A549 (cell line): Measurements from ENCODE around the gene ZDHHC19. TPM values are rescaled to one million over a fixed set of nuclear protein-coding genes. Genes with fewer than 3 reads are reported as not detected.

Experiments
- ATAC-seq, 2 experiments: fragments of 200-7000 bp in 1 of 2; fragments of >200 bp in 1 of 2; cut with Nextera tagmentation in 1 of 2; cut with Tn5 transposase in 1 of 2; 3 replicates each; pipeline versions ENCODE4 v1.8.0 to v1.9.1; 2018 to 2020; ENCODE audit warnings: mild to moderate bottlenecking in 1 of 2, moderate library complexity in 1 of 2
- CTCF ChIA-PET: fragments of 300-600 bp; sonication (Branson Sonifier 250); formaldehyde crosslinking; extraction: SDS; loops from one replicate; lab custom pipeline; 2021; ENCODE audit warnings: antibody characterized with exemption, inconsistent platforms; lab: Yijun Ruan, JAX
- POLR2A ChIA-PET: fragments of 350-600 bp; formaldehyde crosslinking; extraction: SDS; loops from one replicate; lab custom pipeline; 2021; ENCODE audit warnings: antibody characterized with exemption, inconsistent platforms; lab: Yijun Ruan, JAX
- DNase-seq, 2 experiments: peaks; one replicate each; pipeline versions ENCODE4 v3.0.0 to v3.0.0-alpha.2; 2011 to 2016; ENCODE audit warnings: low read depth in 1 of 2, low spot score in 1 of 2
- FAIRE-seq: peaks from 2 replicates; lab custom pipeline; 2011; peaks lifted over from hg19 to GRCh38; lab: Jason Lieb, UNC
- H3K27ac ChIP-seq, 2 experiments: fragments of >200 bp; sonication (Bioruptor Twin); formaldehyde crosslinking; 3 replicates each; pipeline ENCODE4 v1.5.1; 2016 to 2017
- H3K4me1 ChIP-seq: fragments of >200 bp; sonication (Bioruptor Twin); formaldehyde crosslinking; 3 replicates; pipeline ENCODE4 v1.6.1; 2016
- H3K4me2 ChIP-seq: fragments of >200 bp; sonication (Bioruptor Twin); formaldehyde crosslinking; 3 replicates; pipeline ENCODE4 v1.6.1; 2016
- H3K4me3 ChIP-seq: fragments of >200 bp; sonication (Bioruptor Twin); formaldehyde crosslinking; 3 replicates; pipeline ENCODE4 v1.5.1; 2016
- H3K9me3 ChIP-seq: fragments of >200 bp; sonication (Bioruptor Twin); formaldehyde crosslinking; 3 replicates; pipeline ENCODE4 v1.6.1; 2016
- CHD4 ChIP-seq: fragments of 200-600 bp; sonication (generic); IDR thresholded peaks from 2 replicates; pipeline ENCODE4 v1.6.1; 2016; ENCODE audit warnings: antibody characterized with exemption, mild to moderate bottlenecking, borderline replicate concordance
- EHF ChIP-seq: fragments of 250-450 bp; sonication (Bioruptor Pico); IDR thresholded peaks from 2 replicates; pipeline ENCODE4 v1.5.0; 2020; ENCODE audit warnings: mild to moderate bottlenecking
- EHMT2 ChIP-seq: fragments of 200-600 bp; sonication (generic); IDR thresholded peaks from 2 replicates; pipeline ENCODE4 v1.6.1; 2016; ENCODE audit warnings: antibody characterized with exemption, low read depth, mild to moderate bottlenecking, moderate library complexity
- EP300 ChIP-seq, 2 experiments: fragments of >200 bp; sonication (Bioruptor Twin); formaldehyde crosslinking; IDR thresholded peaks; 2 replicates in 1 of 2; 3 replicates in 1 of 2; pipeline ENCODE4 v1.6.1; 2016 to 2017
- GATA3 ChIP-seq: IDR thresholded peaks from 2 replicates; pipeline ENCODE4 v1.6.1; 2012; ENCODE audit warnings: borderline replicate concordance
- JUN ChIP-seq, 2 experiments: fragments of >200 bp; sonication (Bioruptor Twin); formaldehyde crosslinking; IDR thresholded peaks; 2 replicates in 1 of 2; 3 replicates in 1 of 2; pipeline ENCODE4 v1.6.1; 2016 to 2017
- MAFK ChIP-seq: fragments of 450-650 bp; IDR thresholded peaks from 2 replicates; pipeline ENCODE4 v1.6.1; 2014; ENCODE audit not compliant: partially characterized antibody
- MYC ChIP-seq: IDR thresholded peaks from 2 replicates; pipeline ENCODE4 v1.6.1; 2012; ENCODE audit warnings: mild to moderate bottlenecking, inconsistent platforms, low read length, improper control_type of control experiment, borderline replicate concordance
- NFE2L2 ChIP-seq: fragments of 150-350 bp; conservative IDR thresholded peaks from 2 replicates; pipeline ENCODE4 v1.6.1; 2014; ENCODE audit warnings: low read length
- POLR2A ChIP-seq: IDR thresholded peaks from 2 replicates; pipeline ENCODE4 v1.6.1; 2012; ENCODE audit warnings: mild to moderate bottlenecking, low read length
- POLR2AphosphoS2 ChIP-seq: conservative IDR thresholded peaks from 2 replicates; pipeline ENCODE4 v1.6.1; 2012; ENCODE audit warnings: low read length, improper control_type of control experiment, inconsistent platforms
- RFX5 ChIP-seq: fragments of 450-650 bp; IDR thresholded peaks from 2 replicates; pipeline ENCODE4 v1.7.1; 2014; ENCODE audit warnings: antibody characterized with exemption, mild to moderate bottlenecking, moderate library complexity
- SMC3 ChIP-seq: fragments of >200 bp; sonication (Bioruptor Twin); formaldehyde crosslinking; IDR thresholded peaks from 3 replicates; pipeline ENCODE4 v1.6.1; 2018; ENCODE audit warnings: inconsistent platforms
- TP53 ChIP-seq: fragments of 250-450 bp; sonication (Bioruptor Pico); IDR thresholded peaks from 2 replicates; pipeline ENCODE4 v1.5.0; 2021; ENCODE audit warnings: mild to moderate bottlenecking, moderate library complexity
- ZFP36 ChIP-seq: fragments of 450-650 bp; IDR thresholded peaks from 2 replicates; pipeline ENCODE4 v1.6.1; 2014; ENCODE audit warnings: borderline replicate concordance; ENCODE audit not compliant: partially characterized antibody
- WGBS: methylation state at CpG from one replicate; pipeline ENCODE4 v1.1.6; 2017; ENCODE audit errors: missing lambda C conversion rate; 5-methylcytosine and 5-hydroxymethylcytosine counted together
- polyA plus RNA-seq, 4 experiments: library from polyadenylated mRNA; depleted of rRNA in 3 of 4; stranded (reverse); fragments of >200 nt; fragmentation: RNase III in 1 of 4; extraction: RNeasy Plus Mini Kit Qiagen cat#74134 plus additional on column Dnase treatment in 1 of 4; gene quantifications; 2 replicates in 3 of 4; 3 replicates in 1 of 4; pipeline ENCODE4 v1.2.3, GENCODE V29; 2011 to 2017
- TF ChIP-seq, protein P1 (sequence below): IDR thresholded peaks from 2 replicates; pipeline ENCODE4 v1.6.1; 2012
- TF ChIP-seq, protein P2 (sequence below): fragments of >200 bp; sonication (Bioruptor Twin); formaldehyde crosslinking; IDR thresholded peaks from 3 replicates; pipeline ENCODE4 v1.5.1; 2016
- TF ChIP-seq, protein P3 (sequence below): fragments of 250-450 bp; sonication (Bioruptor Pico); IDR thresholded peaks from 2 replicates; pipeline ENCODE4 v1.5.0; 2020; ENCODE audit warnings: low read depth, mild to moderate bottlenecking, moderate library complexity
- TF ChIP-seq, protein P4 (sequence below): fragments of >200 bp; sonication (Bioruptor Twin); formaldehyde crosslinking; IDR thresholded peaks from 2 replicates; pipeline ENCODE4 v1.6.1; 2016
- TF ChIP-seq, protein P5 (sequence below): fragments of 250-450 bp; sonication (Bioruptor Pico); IDR thresholded peaks from 2 replicates; pipeline ENCODE4 v1.5.0; 2021; ENCODE audit warnings: mild to moderate bottlenecking, moderate library complexity, borderline replicate concordance

Gene ZDHHC19
- polyA plus RNA-seq, 2 of the 4 experiments (the other 2 are of a cell fraction), result 0.15 TPM; not detected in 1

DNA sequence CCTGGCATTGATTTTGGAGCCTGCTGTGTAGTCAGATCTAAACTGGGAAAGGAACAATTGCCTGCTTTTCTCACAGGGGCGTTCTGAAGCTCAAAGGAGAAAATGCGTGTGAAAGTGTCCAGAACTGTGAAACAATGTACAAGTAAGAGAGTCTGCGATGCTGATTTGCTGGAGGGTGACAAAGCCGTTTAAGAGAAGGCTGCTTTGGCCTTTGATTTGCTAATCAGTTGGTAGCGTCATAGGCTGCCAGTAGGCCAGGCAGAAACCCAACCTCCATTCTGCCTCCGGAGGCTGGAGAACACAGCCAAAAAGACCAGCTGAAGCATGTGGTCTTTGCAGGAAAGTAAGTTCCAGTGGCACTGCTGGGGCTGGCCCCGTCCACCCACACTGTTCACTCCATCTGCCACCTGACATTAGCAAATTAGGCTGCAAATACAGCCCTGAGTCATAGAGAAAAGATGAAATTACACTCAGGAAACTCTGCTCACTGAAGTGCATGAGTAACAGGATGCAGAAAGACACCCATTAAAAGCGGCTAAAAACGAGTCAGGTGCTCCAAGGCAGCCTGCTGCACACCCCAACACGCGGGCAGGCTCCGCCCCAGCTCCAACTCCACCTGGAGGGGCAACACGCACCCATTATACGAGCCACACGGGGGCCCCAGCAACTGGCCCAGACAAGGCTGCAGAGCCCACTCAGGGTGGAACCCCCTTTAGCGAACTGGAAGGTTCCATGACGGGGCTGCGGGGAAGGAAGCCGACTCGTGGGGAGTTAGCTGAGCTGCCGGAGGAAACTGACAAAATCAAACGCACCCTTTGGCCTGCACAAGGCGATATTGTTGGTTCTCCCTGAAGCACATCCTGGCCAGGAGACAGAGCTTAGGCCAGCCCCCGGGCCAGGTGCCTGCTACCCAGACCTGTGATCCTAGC is 31.6 kb downstream of the ZDHHC19 start (continued):
- no peak for TF ChIP-seq JUN (IDR thresholded peaks at IDR 0.05)

DNA sequence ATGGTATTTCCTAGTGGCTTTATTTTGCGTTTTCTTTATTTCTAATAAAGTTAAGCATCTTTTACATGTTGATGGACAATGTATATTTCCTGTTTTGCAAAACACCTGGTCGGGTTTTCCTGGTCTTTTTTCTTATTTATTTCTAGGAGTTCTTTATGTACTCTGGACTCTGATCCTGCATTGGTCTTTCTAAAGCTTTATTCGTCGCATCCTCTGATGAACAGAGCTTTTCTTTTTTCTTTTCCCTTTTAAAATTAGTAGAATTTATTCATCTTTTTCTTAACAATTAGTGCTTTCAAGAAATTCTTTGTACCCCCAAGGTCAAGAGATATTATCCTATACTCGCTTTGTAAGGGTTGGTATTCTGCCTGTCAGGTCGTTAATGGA is 32.2 kb downstream of the ZDHHC19 start:
- FAIRE-seq, result no peak
- ATAC-seq, result no peak
- Histone ChIP-seq H3K4me1 (no peaks in the 10 kb centered on the region), H3K4me2 (no peak overlapping the region), H3K27ac (no peak overlapping the region), H3K4me3 (no peak overlapping the region)
- ChIA-PET POLR2A (no interaction called here), CTCF (no interaction called here)
- WGBS, result 60% methylated on average over 6 of the region's 6 CpGs
- DNase-seq, result no peak
- TF ChIP-seq ZFP36 (no peak), RFX5 (no peak), TP53 (CRISPR knock-in tag) (no peak), EP300 (IDR thresholded peaks at IDR 0.05) (no peak), GATA3 (no peak), NFE2L2 (no peak), CHD4 (no peak), EHMT2 (no peak), POLR2A (no peak), SMC3 (no peak), EHF (no peak), MAFK (no peak)
- TF ChIP-seq, protein P1, sequence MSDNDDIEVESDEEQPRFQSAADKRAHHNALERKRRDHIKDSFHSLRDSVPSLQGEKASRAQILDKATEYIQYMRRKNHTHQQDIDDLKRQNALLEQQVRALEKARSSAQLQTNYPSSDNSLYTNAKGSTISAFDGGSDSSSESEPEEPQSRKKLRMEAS, result no peak
- TF ChIP-seq, protein P2, sequence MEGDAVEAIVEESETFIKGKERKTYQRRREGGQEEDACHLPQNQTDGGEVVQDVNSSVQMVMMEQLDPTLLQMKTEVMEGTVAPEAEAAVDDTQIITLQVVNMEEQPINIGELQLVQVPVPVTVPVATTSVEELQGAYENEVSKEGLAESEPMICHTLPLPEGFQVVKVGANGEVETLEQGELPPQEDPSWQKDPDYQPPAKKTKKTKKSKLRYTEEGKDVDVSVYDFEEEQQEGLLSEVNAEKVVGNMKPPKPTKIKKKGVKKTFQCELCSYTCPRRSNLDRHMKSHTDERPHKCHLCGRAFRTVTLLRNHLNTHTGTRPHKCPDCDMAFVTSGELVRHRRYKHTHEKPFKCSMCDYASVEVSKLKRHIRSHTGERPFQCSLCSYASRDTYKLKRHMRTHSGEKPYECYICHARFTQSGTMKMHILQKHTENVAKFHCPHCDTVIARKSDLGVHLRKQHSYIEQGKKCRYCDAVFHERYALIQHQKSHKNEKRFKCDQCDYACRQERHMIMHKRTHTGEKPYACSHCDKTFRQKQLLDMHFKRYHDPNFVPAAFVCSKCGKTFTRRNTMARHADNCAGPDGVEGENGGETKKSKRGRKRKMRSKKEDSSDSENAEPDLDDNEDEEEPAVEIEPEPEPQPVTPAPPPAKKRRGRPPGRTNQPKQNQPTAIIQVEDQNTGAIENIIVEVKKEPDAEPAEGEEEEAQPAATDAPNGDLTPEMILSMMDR, result no peak
- TF ChIP-seq, protein P3, sequence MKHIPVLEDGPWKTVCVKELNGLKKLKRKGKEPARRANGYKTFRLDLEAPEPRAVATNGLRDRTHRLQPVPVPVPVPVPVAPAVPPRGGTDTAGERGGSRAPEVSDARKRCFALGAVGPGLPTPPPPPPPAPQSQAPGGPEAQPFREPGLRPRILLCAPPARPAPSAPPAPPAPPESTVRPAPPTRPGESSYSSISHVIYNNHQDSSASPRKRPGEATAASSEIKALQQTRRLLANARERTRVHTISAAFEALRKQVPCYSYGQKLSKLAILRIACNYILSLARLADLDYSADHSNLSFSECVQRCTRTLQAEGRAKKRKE (CRISPR knock-in tag), result no peak
- TF ChIP-seq, protein P4, sequence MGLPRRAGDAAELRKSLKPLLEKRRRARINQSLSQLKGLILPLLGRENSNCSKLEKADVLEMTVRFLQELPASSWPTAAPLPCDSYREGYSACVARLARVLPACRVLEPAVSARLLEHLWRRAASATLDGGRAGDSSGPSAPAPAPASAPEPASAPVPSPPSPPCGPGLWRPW, result no peak
- TF ChIP-seq, all 56 proteins: peak for 0
- H3K9me3 ChIP-seq, result no peaks in the 10 kb centered on the region

DNA sequence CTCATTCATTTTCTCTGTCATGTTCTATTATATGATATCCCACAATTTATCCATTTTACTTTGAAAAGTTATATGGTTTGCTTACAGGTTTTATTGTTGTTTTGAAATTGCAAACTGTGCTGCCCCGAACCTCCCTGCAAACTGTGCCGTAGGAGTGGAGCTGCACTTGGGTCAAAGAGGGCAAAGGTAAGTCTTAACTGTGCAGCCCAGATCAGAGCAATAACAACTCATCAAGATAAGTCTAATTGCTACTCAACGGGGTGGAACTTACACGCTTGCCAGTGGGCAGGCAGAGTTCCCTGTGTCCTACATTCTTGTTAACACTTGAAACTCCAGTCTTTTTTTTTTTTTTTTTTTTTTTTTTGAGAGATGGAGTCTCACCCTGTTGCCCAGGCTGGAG is 33.2 kb downstream of the ZDHHC19 start:
- FAIRE-seq, result no peak
- ATAC-seq, result no peak
- H3K4me3 ChIP-seq, result no peak overlapping the region
- H3K27ac ChIP-seq, result no peak overlapping the region
- WGBS, result 70% methylated on average over 4 of the region's 4 CpGs
- ChIA-PET CTCF (no interaction called here), POLR2A (no interaction called here)
- no peaks in the 10 kb centered on the region for H3K9me3 ChIP-seq
- no peak for DNase-seq
- TF ChIP-seq POLR2AphosphoS2 (no peak), SMC3 (no peak), MYC (no peak)
- TF ChIP-seq, protein P1, result no peak
- TF ChIP-seq, protein P5, sequence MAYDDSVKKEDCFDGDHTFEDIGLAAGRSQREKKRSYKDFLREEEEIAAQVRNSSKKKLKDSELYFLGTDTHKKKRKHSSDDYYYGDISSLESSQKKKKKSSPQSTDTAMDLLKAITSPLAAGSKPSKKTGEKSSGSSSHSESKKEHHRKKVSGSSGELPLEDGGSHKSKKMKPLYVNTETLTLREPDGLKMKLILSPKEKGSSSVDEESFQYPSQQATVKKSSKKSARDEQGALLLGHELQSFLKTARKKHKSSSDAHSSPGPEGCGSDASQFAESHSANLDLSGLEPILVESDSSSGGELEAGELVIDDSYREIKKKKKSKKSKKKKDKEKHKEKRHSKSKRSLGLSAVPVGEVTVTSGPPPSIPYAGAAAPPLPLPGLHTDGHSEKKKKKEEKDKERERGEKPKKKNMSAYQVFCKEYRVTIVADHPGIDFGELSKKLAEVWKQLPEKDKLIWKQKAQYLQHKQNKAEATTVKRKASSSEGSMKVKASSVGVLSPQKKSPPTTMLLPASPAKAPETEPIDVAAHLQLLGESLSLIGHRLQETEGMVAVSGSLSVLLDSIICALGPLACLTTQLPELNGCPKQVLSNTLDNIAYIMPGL (CRISPR knock-in tag), result no peak
- H3K4me1 ChIP-seq, result no peaks in the 10 kb centered on the region
- H3K4me2 ChIP-seq, result no peak overlapping the region
